CD4-positive, CD25-positive, alpha-beta regulatory T cell (primary cell): ENCODE data around the gene SRGN. TPM values are rescaled to one million over a fixed set of nuclear protein-coding genes. Genes with fewer than 3 reads are reported as not detected.
A peak's percentile ranks its signal among the peaks of the same experiment; 100 is the strongest.

Source experiments
- ATAC-seq, 2 donors: fragments of 150-1000 bp; cut with Tn5 transposase; one replicate each; pipeline ENCODE4 v1.10.0; 2021; ENCODE audit warnings: low read depth in 2 of 2, moderate number of reproducible peaks in 2 of 2, moderate library complexity in 1 of 2
- DNase-seq, 3 donors: peaks; one replicate each; pipeline versions ENCODE4 v3.0.0 to v3.0.0-alpha.2; 2012 to 2022; ENCODE audit warnings: mixed read lengths in 1 of 3
- H3K27ac ChIP-seq: one replicate; pipeline ENCODE4 v1.7.0; 2013; ENCODE audit warnings: mild to moderate bottlenecking, low read length; ENCODE audit not compliant: insufficient read depth, poor library complexity, severe bottlenecking
- H3K27me3 ChIP-seq: one replicate; pipeline ENCODE4 v1.7.0; 2013; ENCODE audit warnings: low read length; ENCODE audit not compliant: control insufficient read depth, insufficient read depth
- H3K36me3 ChIP-seq: one replicate; pipeline ENCODE4 v1.7.0; 2013; ENCODE audit warnings: mild to moderate bottlenecking, low read length, moderate library complexity; ENCODE audit not compliant: control insufficient read depth, insufficient read depth
- H3K4me1 ChIP-seq: 2 replicates; pipeline ENCODE4 v1.7.0; 2013; ENCODE audit warnings: mild to moderate bottlenecking, low read length; ENCODE audit not compliant: insufficient read depth, control insufficient read depth, poor library complexity, severe bottlenecking
- H3K4me3 ChIP-seq: one replicate; pipeline ENCODE4 v1.7.0; 2013; ENCODE audit warnings: low read depth, mild to moderate bottlenecking, low read length, moderate library complexity
- H3K9me3 ChIP-seq, 2 experiments: 1 replicate in 1 of 2; 2 replicates in 1 of 2; pipeline ENCODE4 v1.7.0; 2013; ENCODE audit warnings: low read length in 2 of 2, mild to moderate bottlenecking in 1 of 2, moderate library complexity in 1 of 2; ENCODE audit not compliant: control insufficient read depth in 2 of 2
- H3K27ac Mint-ChIP-seq, 3 donors: one replicate each; pipeline ENCODE4 v1.8.0; 2020 to 2022; ENCODE audit warnings: mild to moderate bottlenecking in 3 of 3, mixed read lengths in 3 of 3, moderate library complexity in 2 of 3
- H3K27me3 Mint-ChIP-seq: one replicate; pipeline ENCODE4 v1.8.0; 2022; ENCODE audit warnings: mild to moderate bottlenecking, mixed read lengths
- H3K36me3 Mint-ChIP-seq: one replicate; pipeline ENCODE4 v1.8.0; 2020; ENCODE audit warnings: mixed read lengths
- H3K4me1 Mint-ChIP-seq, 4 donors: one replicate each; pipeline ENCODE4 v1.8.0; 2020 to 2022; ENCODE audit warnings: mixed read lengths in 4 of 4, mild to moderate bottlenecking in 1 of 4
- H3K4me3 Mint-ChIP-seq, 4 donors: one replicate each; pipeline ENCODE4 v1.8.0; 2020 to 2022; ENCODE audit warnings: mild to moderate bottlenecking in 4 of 4, mixed read lengths in 4 of 4, moderate library complexity in 3 of 4
- H3K9me3 Mint-ChIP-seq, 7 donors: one replicate each; pipeline ENCODE4 v1.8.0; 2020 to 2022; ENCODE audit warnings: mixed read lengths in 7 of 7, mild to moderate bottlenecking in 3 of 7, moderate library complexity in 2 of 7
- polyA plus RNA-seq, 4 donors: library from polyadenylated mRNA; unstranded; fragments of 300-500 nt; fragmentation: Illumina TruSeq; gene quantifications; one replicate each; pipeline ENCODE4 v1.2.3, GENCODE V29; 2021
- total RNA-seq: library from RNA; stranded (reverse); gene quantifications from one replicate; pipeline ENCODE4 v1.2.3, GENCODE V29; 2022

The SRGN gene
- total and polyA plus RNA-seq, 5 donors from 2014 or later: 254 to 580 (median 343) TPM

- Mint-ChIP-seq H3K27me3 (no peaks in the 10 kb centered on the region), H3K4me3 (no peak overlapping the region), H3K27ac (peak overlapping the region in 2 of 3 donors; percentile 20), H3K9me3 (no peaks in the 10 kb centered on the region), H3K36me3 (no peaks in the 10 kb centered on the region), H3K4me1 (peaks cover 3 to 11% (median 6%) of the 10 kb centered on the region in 4 donors)
- H3K27ac ChIP-seq: no peak overlapping the region
- H3K36me3 ChIP-seq: no peaks in the 10 kb centered on the region
- ATAC-seq (no peak), DNase-seq (no peak)
- no peak overlapping the region for H3K4me3 ChIP-seq
- no peaks in the 10 kb centered on the region for H3K4me1 ChIP-seq
- no peaks in the 10 kb centered on the region for H3K27me3 ChIP-seq
- H3K9me3 ChIP-seq: no peaks in the 10 kb centered on the region
These were observed 14.9 kb upstream of the SRGN start for GRCh38 chr10:69073026-69073425.

GRCh38 chr10:69073736-69074364 is 14.1 kb upstream of the SRGN start:
- no peaks in the 10 kb centered on the region for H3K9me3 ChIP-seq
- ATAC-seq (no peak), DNase-seq (no peak)
- H3K27me3 ChIP-seq: no peaks in the 10 kb centered on the region
- H3K4me1 Mint-ChIP-seq: peaks cover 3 to 11% (median 6%) of the 10 kb centered on the region in 4 donors
- no peak overlapping the region for H3K27ac ChIP-seq
- peak overlapping the region in 1 of 3 donors; percentile 51 for H3K27ac Mint-ChIP-seq
- H3K27me3 Mint-ChIP-seq: no peaks in the 10 kb centered on the region
- no peaks in the 10 kb centered on the region for H3K36me3 ChIP-seq
- no peak overlapping the region for H3K4me3 Mint-ChIP-seq
- H3K9me3 Mint-ChIP-seq: no peaks in the 10 kb centered on the region
- no peak overlapping the region for H3K4me3 ChIP-seq
- no peaks in the 10 kb centered on the region for H3K36me3 Mint-ChIP-seq
- no peaks in the 10 kb centered on the region for H3K4me1 ChIP-seq

- ATAC-seq: no peak
- H3K9me3 ChIP-seq: no peaks in the 10 kb centered on the region
- H3K27ac Mint-ChIP-seq: no peak overlapping the region
- no peak overlapping the region for H3K4me3 ChIP-seq
- no peaks in the 10 kb centered on the region for H3K9me3 Mint-ChIP-seq
- no peak overlapping the region for H3K27ac ChIP-seq
- H3K4me1 ChIP-seq: no peaks in the 10 kb centered on the region
- no peak overlapping the region for H3K4me3 Mint-ChIP-seq
- H3K27me3 Mint-ChIP-seq: no peaks in the 10 kb centered on the region
- no peaks in the 10 kb centered on the region for H3K27me3 ChIP-seq
- peaks cover 3 to 11% (median 6%) of the 10 kb centered on the region in 4 donors for H3K4me1 Mint-ChIP-seq
- no peaks in the 10 kb centered on the region for H3K36me3 Mint-ChIP-seq
- H3K36me3 ChIP-seq: no peaks in the 10 kb centered on the region
- DNase-seq: no peak
These were observed 13.4 kb upstream of the SRGN start for GRCh38 chr10:69074532-69074931.

GRCh38 chr10:69075431-69075830 is 12.5 kb upstream of the SRGN start:
- H3K4me1 Mint-ChIP-seq: peaks cover 3 to 11% (median 6%) of the 10 kb centered on the region in 4 donors

GRCh38 chr10:69078311-69078710 is 9.6 kb upstream of the SRGN start:
- no peaks in the 10 kb centered on the region for H3K4me1 ChIP-seq
- H3K9me3 Mint-ChIP-seq: no peaks in the 10 kb centered on the region
- no peaks in the 10 kb centered on the region for H3K36me3 ChIP-seq
- H3K27ac ChIP-seq: no peak overlapping the region
- peaks cover under 1 to 7% (median 2%) of the 10 kb centered on the region in 4 donors for H3K4me1 Mint-ChIP-seq
- no peak overlapping the region for H3K4me3 ChIP-seq
- no peaks in the 10 kb centered on the region for H3K27me3 ChIP-seq
- no peak for ATAC-seq
- DNase-seq: no peak
- no peaks in the 10 kb centered on the region for H3K9me3 ChIP-seq
- H3K27ac Mint-ChIP-seq: no peak overlapping the region
- no peak overlapping the region for H3K4me3 Mint-ChIP-seq
- H3K27me3 Mint-ChIP-seq: no peaks in the 10 kb centered on the region
- no peaks in the 10 kb centered on the region for H3K36me3 Mint-ChIP-seq

More at GRCh38 chr10:69075431-69075830, 12.5 kb upstream of the SRGN start:
- H3K9me3 Mint-ChIP-seq: no peaks in the 10 kb centered on the region
- no peak overlapping the region for H3K27ac Mint-ChIP-seq
- no peaks in the 10 kb centered on the region for H3K9me3 ChIP-seq
- H3K27me3 Mint-ChIP-seq: no peaks in the 10 kb centered on the region
- no peak for ATAC-seq
- H3K27ac ChIP-seq: no peak overlapping the region
- no peaks in the 10 kb centered on the region for H3K27me3 ChIP-seq
- no peak overlapping the region for H3K4me3 Mint-ChIP-seq
- no peaks in the 10 kb centered on the region for H3K36me3 Mint-ChIP-seq
- H3K4me1 ChIP-seq: no peaks in the 10 kb centered on the region
- DNase-seq: no peak
- no peak overlapping the region for H3K4me3 ChIP-seq
- H3K36me3 ChIP-seq: no peaks in the 10 kb centered on the region

- peak overlapping the region in 1 of 3 donors; percentile 26 for H3K27ac Mint-ChIP-seq
- no peak overlapping the region for H3K4me3 Mint-ChIP-seq
- no peak for ATAC-seq
- H3K36me3 Mint-ChIP-seq: no peaks in the 10 kb centered on the region
- DNase-seq: no peak
- Histone ChIP-seq H3K27ac (no peak overlapping the region), H3K36me3 (no peaks in the 10 kb centered on the region), H3K27me3 (no peaks in the 10 kb centered on the region), H3K4me1 (no peaks in the 10 kb centered on the region), H3K9me3 (no peaks in the 10 kb centered on the region), H3K4me3 (no peak overlapping the region)
- peaks cover 0 to 4% (median 0%) of the 10 kb centered on the region in 4 donors for H3K4me1 Mint-ChIP-seq
- H3K27me3 Mint-ChIP-seq: no peaks in the 10 kb centered on the region
- no peaks in the 10 kb centered on the region for H3K9me3 Mint-ChIP-seq
These were observed 7.7 kb upstream of the SRGN start for GRCh38 chr10:69080226-69080625.

- Mint-ChIP-seq H3K9me3 (no peaks in the 10 kb centered on the region), H3K4me1 (peaks cover 9 to 48% (median 27%) of the 10 kb centered on the region in 4 donors), H3K27me3 (peaks cover 11% of the 10 kb centered on the region), H3K27ac (peak overlapping the region in 2 of 3 donors; percentile 96 to 98), H3K36me3 (peaks cover 5% of the 10 kb centered on the region), H3K4me3 (peak overlapping the region in 3 of 4 donors; percentile 81 to 88 (median 88))
- no peaks in the 10 kb centered on the region for H3K36me3 ChIP-seq
- no peaks in the 10 kb centered on the region for H3K9me3 ChIP-seq
- no peaks in the 10 kb centered on the region for H3K27me3 ChIP-seq
- H3K4me3 ChIP-seq: peak overlapping the region; percentile 4
- H3K27ac ChIP-seq: peak overlapping the region; percentile 99
- H3K4me1 ChIP-seq: peaks cover 23% of the 10 kb centered on the region
- ATAC-seq (no peak), DNase-seq (no peak)
These were observed 1.8 kb upstream of the SRGN start for GRCh38 chr10:69086001-69086509.

GRCh38 chr10:69088471-69088769 is 517 bp downstream of the SRGN start:
- Histone ChIP-seq H3K4me3 (peak overlapping the region; percentile 100), H3K9me3 (no peaks in the 10 kb centered on the region), H3K36me3 (no peaks in the 10 kb centered on the region), H3K27me3 (no peaks in the 10 kb centered on the region), H3K27ac (peak overlapping the region; percentile 99), H3K4me1 (peaks cover 45% of the 10 kb centered on the region)
- no peak for ATAC-seq
- peaks cover 11% of the 10 kb centered on the region for H3K27me3 Mint-ChIP-seq
- peak overlapping the region; percentile 86 to 97 (median 96) for H3K27ac Mint-ChIP-seq
- peaks cover 14 to 70% (median 41%) of the 10 kb centered on the region in 4 donors for H3K4me1 Mint-ChIP-seq
- peak overlapping the region; percentile 89 to 95 (median 92) for H3K4me3 Mint-ChIP-seq
- DNase-seq: peak in 2 of 3 donors; percentile 13 to 29
- peaks cover 6% of the 10 kb centered on the region for H3K36me3 Mint-ChIP-seq
- H3K9me3 Mint-ChIP-seq: no peaks in the 10 kb centered on the region
